Thyroid gland (tissue), 4 donors: ENCODE data around the gene HEG1.

Source experiments
- CTCF ChIP-seq, 6 experiments: fragments of 200-600 bp in 3 of 6; fragments of 450-650 bp in 3 of 6; sonication (generic) in 3 of 6; IDR thresholded peaks; one replicate each; pipeline ENCODE4 v1.5.1; 2016 to 2019; ENCODE audit warnings: antibody characterized with exemption in 6 of 6, mild to moderate bottlenecking in 2 of 6, inconsistent platforms in 1 of 6, moderate library complexity in 1 of 6
- POLR2A ChIP-seq, 2 donors: fragments of 450-650 bp; IDR thresholded peaks; one replicate each; pipeline ENCODE4 v1.6.1; 2017; ENCODE audit warnings: antibody characterized with exemption in 2 of 2, mild to moderate bottlenecking in 2 of 2, moderate library complexity in 1 of 2

GRCh38 chr3:124993466-124993865, 62.3 kb downstream of the HEG1 start:
- TF ChIP-seq POLR2A (IDR thresholded peaks at IDR 0.05) (no peak), CTCF (IDR thresholded peaks at IDR 0.05) (no peak)
